Astrocyte (in vitro differentiated cells and primary cell): ENCODE data around the gene DPF3. TPM values are rescaled to one million over a fixed set of nuclear protein-coding genes. Genes with fewer than 3 reads are reported as not detected.

Experiments used
- DNase-seq: peaks from one replicate; pipeline ENCODE4 v3.0.0-alpha.2; 2010; ENCODE audit warnings: low read depth
- FAIRE-seq: peaks from 2 replicates; lab custom pipeline; 2011; peaks lifted over from hg19 to GRCh38; lab: Jason Lieb, UNC
- H2AFZ ChIP-seq: 2 replicates; pipeline ENCODE4 v1.6.0; 2012; ENCODE audit warnings: low read depth, low read length, inconsistent platforms
- H3K27ac ChIP-seq: 2 replicates; pipeline ENCODE4 v1.5.1; 2011; ENCODE audit warnings: low read depth, low read length, inconsistent platforms
- H3K27me3 ChIP-seq: 2 replicates; pipeline ENCODE4 v1.6.0; 2011; ENCODE audit warnings: low read length, inconsistent platforms; ENCODE audit not compliant: insufficient read depth
- H3K36me3 ChIP-seq: 2 replicates; pipeline ENCODE4 v1.5.1; 2011; ENCODE audit warnings: low read length, inconsistent platforms; ENCODE audit not compliant: insufficient read depth
- H3K4me1 ChIP-seq: 2 replicates; pipeline ENCODE4 v1.5.1; 2011; ENCODE audit warnings: low read length, inconsistent platforms; ENCODE audit not compliant: insufficient read depth
- H3K4me2 ChIP-seq: 2 replicates; pipeline ENCODE4 v1.6.0; 2012; ENCODE audit warnings: low read length, inconsistent platforms
- H3K4me3 ChIP-seq: 2 replicates; pipeline ENCODE4 v1.5.1; 2011; ENCODE audit warnings: low read depth, mild to moderate bottlenecking, low read length, inconsistent platforms; ENCODE audit not compliant: insufficient read depth
- H3K79me2 ChIP-seq: 2 replicates; pipeline ENCODE4 v1.6.0; 2012; ENCODE audit warnings: mild to moderate bottlenecking, low read length, inconsistent platforms; ENCODE audit not compliant: insufficient read depth
- H3K9ac ChIP-seq: 2 replicates; pipeline ENCODE4 v1.6.0; 2012; ENCODE audit warnings: mild to moderate bottlenecking, low read length, inconsistent platforms
- H3K9me3 ChIP-seq: 2 replicates; pipeline ENCODE4 v1.5.1; 2012; ENCODE audit warnings: low read depth, mild to moderate bottlenecking, low read length, inconsistent platforms; ENCODE audit not compliant: insufficient read depth
- H4K20me1 ChIP-seq: 2 replicates; pipeline ENCODE4 v1.6.0; 2012; ENCODE audit warnings: low read length, inconsistent platforms; ENCODE audit not compliant: insufficient read depth
- H3K27ac Mint-ChIP-seq: one replicate; pipeline ENCODE4 v1.8.0; 2021; ENCODE audit warnings: mild to moderate bottlenecking, mixed read lengths; ENCODE audit not compliant: unreplicated experiment
- H3K27me3 Mint-ChIP-seq: one replicate; pipeline ENCODE4 v1.8.0; 2021; ENCODE audit warnings: low read depth, mixed read lengths; ENCODE audit not compliant: unreplicated experiment
- H3K36me3 Mint-ChIP-seq: one replicate; pipeline ENCODE4 v1.8.0; 2021; ENCODE audit warnings: low read depth, mixed read lengths; ENCODE audit not compliant: unreplicated experiment
- H3K4me1 Mint-ChIP-seq: one replicate; pipeline ENCODE4 v1.8.0; 2021; ENCODE audit warnings: low read depth, mixed read lengths; ENCODE audit not compliant: unreplicated experiment
- H3K4me3 Mint-ChIP-seq: one replicate; pipeline ENCODE4 v1.8.0; 2021; ENCODE audit warnings: mild to moderate bottlenecking, moderate library complexity, mixed read lengths; ENCODE audit not compliant: unreplicated experiment
- H3K9me3 Mint-ChIP-seq: one replicate; pipeline ENCODE4 v1.8.0; 2021; ENCODE audit warnings: mild to moderate bottlenecking, mixed read lengths; ENCODE audit not compliant: unreplicated experiment
- EZH2 ChIP-seq: IDR thresholded peaks from 2 replicates; pipeline ENCODE4 v1.6.1; 2012; ENCODE audit warnings: mild to moderate bottlenecking, low read length, inconsistent platforms; ENCODE audit not compliant: insufficient read depth
- total RNA-seq: library from RNA; stranded (reverse); gene quantifications from 2 replicates; pipeline ENCODE4 v1.2.1, GENCODE V29; 2021
- TF ChIP-seq, protein P1 (sequence below): IDR thresholded peaks from 2 replicates; pipeline ENCODE4 v1.5.1; 2011; ENCODE audit warnings: low read depth, mild to moderate bottlenecking, inconsistent platforms, low read length, moderate library complexity; ENCODE audit not compliant: insufficient read depth

The DPF3 gene
- total RNA-seq, 1 donor from 2014 or later: 2.4 TPM

DNA sequence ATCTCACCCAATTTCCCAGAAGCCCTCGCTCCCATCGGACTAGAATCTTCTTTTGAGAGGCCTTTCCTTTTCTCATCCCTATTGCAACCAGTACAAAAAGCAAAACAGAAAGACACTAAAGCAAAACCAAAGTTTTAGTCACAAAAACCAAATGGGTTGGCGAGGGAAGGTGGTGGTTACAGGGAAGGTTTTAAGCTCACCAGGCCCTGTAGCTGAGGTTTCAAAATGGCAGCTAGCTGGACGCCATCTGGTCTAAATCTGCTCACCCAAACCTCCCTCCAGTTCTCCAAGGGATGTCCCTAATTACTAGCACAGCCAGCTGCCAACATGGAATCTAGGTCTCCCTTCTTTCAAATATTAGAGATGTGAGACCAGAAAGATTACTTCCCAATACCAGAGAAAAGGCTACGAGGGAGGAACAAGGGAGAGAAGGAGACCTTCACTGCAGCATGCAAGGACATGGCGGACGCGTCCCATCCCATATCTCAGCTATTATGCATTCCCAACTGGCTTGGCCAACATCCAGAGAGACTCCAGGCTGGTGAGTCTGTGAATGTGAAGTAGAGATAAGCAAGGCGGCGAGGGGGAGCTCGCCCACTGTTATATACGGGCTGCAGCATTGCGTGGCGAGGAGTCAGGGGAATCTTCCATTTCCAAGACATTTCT, 70.8 kb downstream of the DPF3 start:
- H3K36me3 ChIP-seq: peaks cover 3% of the 10 kb centered on the region
- no peaks in the 10 kb centered on the region for H3K9me3 ChIP-seq
- FAIRE-seq (no peak), DNase-seq (no peak)
- H3K4me2 ChIP-seq: no peak overlapping the region
- no peak overlapping the region for H2AFZ ChIP-seq
- TF ChIP-seq, protein P1, sequence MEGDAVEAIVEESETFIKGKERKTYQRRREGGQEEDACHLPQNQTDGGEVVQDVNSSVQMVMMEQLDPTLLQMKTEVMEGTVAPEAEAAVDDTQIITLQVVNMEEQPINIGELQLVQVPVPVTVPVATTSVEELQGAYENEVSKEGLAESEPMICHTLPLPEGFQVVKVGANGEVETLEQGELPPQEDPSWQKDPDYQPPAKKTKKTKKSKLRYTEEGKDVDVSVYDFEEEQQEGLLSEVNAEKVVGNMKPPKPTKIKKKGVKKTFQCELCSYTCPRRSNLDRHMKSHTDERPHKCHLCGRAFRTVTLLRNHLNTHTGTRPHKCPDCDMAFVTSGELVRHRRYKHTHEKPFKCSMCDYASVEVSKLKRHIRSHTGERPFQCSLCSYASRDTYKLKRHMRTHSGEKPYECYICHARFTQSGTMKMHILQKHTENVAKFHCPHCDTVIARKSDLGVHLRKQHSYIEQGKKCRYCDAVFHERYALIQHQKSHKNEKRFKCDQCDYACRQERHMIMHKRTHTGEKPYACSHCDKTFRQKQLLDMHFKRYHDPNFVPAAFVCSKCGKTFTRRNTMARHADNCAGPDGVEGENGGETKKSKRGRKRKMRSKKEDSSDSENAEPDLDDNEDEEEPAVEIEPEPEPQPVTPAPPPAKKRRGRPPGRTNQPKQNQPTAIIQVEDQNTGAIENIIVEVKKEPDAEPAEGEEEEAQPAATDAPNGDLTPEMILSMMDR: no peak
- TF ChIP-seq EZH2: no peak
- H3K9ac ChIP-seq: no peak overlapping the region
- no peaks in the 10 kb centered on the region for H3K4me1 ChIP-seq
- H3K4me3 Mint-ChIP-seq: no peak overlapping the region
- no peaks in the 10 kb centered on the region for H3K36me3 Mint-ChIP-seq
- H3K4me1 Mint-ChIP-seq: peaks cover 8% of the 10 kb centered on the region
- H3K27ac ChIP-seq: no peak overlapping the region
- no peaks in the 10 kb centered on the region for H3K27me3 ChIP-seq
- H3K27me3 Mint-ChIP-seq: no peaks in the 10 kb centered on the region
- H4K20me1 ChIP-seq: peaks cover 8% of the 10 kb centered on the region
- no peak overlapping the region for H3K27ac Mint-ChIP-seq
- peaks cover 71% of the 10 kb centered on the region for H3K79me2 ChIP-seq
- peaks cover 3% of the 10 kb centered on the region for H3K9me3 Mint-ChIP-seq
- H3K4me3 ChIP-seq: no peak overlapping the region

DNA sequence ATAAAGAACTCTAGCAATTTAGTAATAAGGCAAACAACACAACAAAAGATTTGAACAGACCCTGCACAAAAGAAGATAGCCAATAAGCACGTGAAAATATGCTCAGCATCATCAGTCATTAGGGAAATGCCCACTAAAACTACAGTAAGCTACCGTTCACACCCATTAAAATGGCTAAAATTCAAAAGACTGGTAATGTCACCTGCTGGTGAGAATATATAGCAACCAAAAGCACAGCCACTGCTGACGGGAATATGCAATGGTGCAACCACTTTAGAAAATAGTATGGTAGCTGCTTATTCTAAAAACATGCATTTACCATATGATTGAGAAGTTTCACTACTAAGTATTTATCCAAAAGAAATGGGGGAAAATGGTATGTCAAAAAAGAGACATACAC, 74.9 kb downstream of the DPF3 start:
- Histone ChIP-seq H3K27ac (no peak overlapping the region), H3K27me3 (no peaks in the 10 kb centered on the region), H3K79me2 (peaks cover 76% of the 10 kb centered on the region), H3K4me1 (no peaks in the 10 kb centered on the region), H3K36me3 (peaks cover 3% of the 10 kb centered on the region), H3K4me3 (no peak overlapping the region), H2AFZ (no peak overlapping the region), H4K20me1 (peaks cover 13% of the 10 kb centered on the region), H3K4me2 (no peak overlapping the region), H3K9ac (no peak overlapping the region), H3K9me3 (no peaks in the 10 kb centered on the region)
- TF ChIP-seq, protein P1: no peak
- TF ChIP-seq EZH2: no peak
- Mint-ChIP-seq H3K27me3 (no peaks in the 10 kb centered on the region), H3K9me3 (peaks cover 3% of the 10 kb centered on the region), H3K4me1 (peaks cover 5% of the 10 kb centered on the region), H3K4me3 (no peak overlapping the region), H3K36me3 (peaks cover 3% of the 10 kb centered on the region), H3K27ac (no peak overlapping the region)
- no peak for FAIRE-seq
- DNase-seq: no peak

DNA sequence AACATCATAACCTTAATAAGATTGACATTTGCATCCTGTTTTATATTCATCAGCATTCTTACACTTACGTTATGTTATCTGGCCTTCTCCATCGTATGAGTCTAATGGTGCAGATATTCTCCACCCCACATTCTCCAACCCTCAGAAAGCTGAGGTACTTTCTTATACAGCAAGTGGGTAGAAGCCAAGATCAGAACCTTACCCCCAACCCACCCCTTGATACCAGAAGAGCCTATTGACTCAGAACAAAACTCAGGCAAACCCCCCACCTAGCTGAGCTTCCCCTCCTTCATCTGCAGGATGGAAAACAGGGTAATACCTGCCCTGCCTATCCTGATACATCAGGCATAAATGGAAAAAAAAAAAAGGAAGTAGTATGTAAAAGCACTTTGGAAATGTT, 77.6 kb downstream of the DPF3 start:
- FAIRE-seq (no peak), DNase-seq (no peak)
- peaks cover 3% of the 10 kb centered on the region for H3K36me3 Mint-ChIP-seq
- H3K4me3 ChIP-seq: no peak overlapping the region
- no peak for TF ChIP-seq EZH2
- H2AFZ ChIP-seq: no peak overlapping the region
- no peak overlapping the region for H3K27ac ChIP-seq
- H3K9ac ChIP-seq: no peak overlapping the region
- peaks cover 3% of the 10 kb centered on the region for H3K9me3 Mint-ChIP-seq
- H3K27me3 ChIP-seq: no peaks in the 10 kb centered on the region
- H3K4me1 ChIP-seq: no peaks in the 10 kb centered on the region
- H3K4me3 Mint-ChIP-seq: no peak overlapping the region
- H3K36me3 ChIP-seq: peaks cover 3% of the 10 kb centered on the region
- no peaks in the 10 kb centered on the region for H3K27me3 Mint-ChIP-seq
- H3K79me2 ChIP-seq: peaks cover 78% of the 10 kb centered on the region
- H3K9me3 ChIP-seq: no peaks in the 10 kb centered on the region
- H3K4me1 Mint-ChIP-seq: peaks cover 4% of the 10 kb centered on the region
- H3K27ac Mint-ChIP-seq: no peak overlapping the region
- H3K4me2 ChIP-seq: no peak overlapping the region
- peaks cover 34% of the 10 kb centered on the region for H4K20me1 ChIP-seq
